A673 (cell line): ENCODE data around the gene CCL4.

Experiments used
- CTCF ChIP-seq: fragments of 300-800, 200-600 bp; sonication (generic); conservative IDR thresholded peaks from 2 replicates; pipeline ENCODE4 v1.5.1; 2017; ENCODE audit warnings: low read depth, mild to moderate bottlenecking, antibody characterized with exemption, low read length, moderate library complexity, mixed read lengths
- EZH2 ChIP-seq: fragments of 200-600 bp; sonication (generic); IDR thresholded peaks from 2 replicates; pipeline ENCODE4 v1.6.1; 2017; ENCODE audit warnings: borderline replicate concordance, low read depth, mild to moderate bottlenecking, mixed read lengths, antibody characterized with exemption, low read length; ENCODE audit not compliant: poor library complexity, severe bottlenecking

DNA sequence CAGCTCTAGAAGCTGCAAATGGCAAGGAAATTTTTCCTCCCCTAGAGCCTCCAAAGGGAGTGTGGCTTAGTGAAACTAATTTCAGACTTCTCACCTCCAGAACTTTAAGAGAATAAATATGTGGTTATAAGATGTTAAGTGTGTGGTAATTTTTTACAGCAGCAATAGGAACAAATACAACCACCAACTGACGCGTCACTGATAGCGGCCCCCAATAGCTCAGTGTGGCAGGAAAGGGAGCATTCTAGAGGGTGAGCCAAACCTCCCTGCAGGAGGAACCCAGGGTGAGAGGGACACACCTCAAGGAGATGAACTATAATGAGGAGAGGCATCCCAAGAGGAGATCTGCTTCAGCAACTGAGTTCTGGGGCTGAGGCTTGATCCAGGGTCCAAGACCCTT lies 4.0 kb downstream of the CCL4 start:
- TF ChIP-seq CTCF = no peak
- TF ChIP-seq EZH2 = no peak
